ENCODE measurements around the gene DNPEP.

Gene DNPEP

DNA sequence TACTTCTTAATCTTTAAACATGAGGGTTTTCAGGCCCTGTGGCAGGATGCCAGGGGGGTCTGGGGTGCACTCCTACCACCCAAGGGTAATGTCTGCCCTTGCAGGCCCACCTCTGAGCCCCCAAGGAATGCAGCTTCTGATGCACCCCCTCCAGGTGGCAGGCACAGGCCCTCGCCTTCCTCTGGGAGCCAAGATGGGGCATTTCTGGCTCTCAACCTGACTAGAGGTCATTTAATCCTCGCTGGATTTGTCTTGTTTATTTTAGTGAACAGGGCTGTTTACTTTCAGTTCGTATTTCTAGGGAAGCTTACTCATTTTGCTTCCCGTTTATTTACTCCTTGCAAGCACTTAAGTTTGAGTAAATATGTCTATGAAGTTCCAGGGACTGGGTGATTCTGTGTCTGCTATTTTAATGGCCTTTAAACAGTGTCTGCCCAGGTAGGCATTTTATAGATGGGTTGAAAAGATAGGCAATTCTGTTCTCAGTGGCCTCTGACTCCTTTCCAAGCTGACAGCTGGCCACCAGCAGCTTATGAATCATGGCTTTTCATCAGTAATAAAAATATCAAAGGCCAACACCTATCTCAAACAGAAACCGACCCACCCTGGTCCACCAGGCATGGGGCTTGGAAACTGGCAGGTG, 11.1 kb upstream of the DNPEP start:
- H3K27ac ChIP-seq (ENCODE audit: extremely low read depth, low read depth, low read length) = peak overlapping the region; percentile 10; the same call in 1 of the 2 replicates
- POLR2A ChIA-PET = no interaction called here
- no peak overlapping the region for H3K4me3 ChIP-seq (ENCODE audit: low read depth, low read length)
- CTCF ChIA-PET = interaction anchor here (0.6 to 9.6 kb wide), 9 partner anchors 10 to 337 kb away, joined by 3 to 196 read pairs (median 4); no protein-coding TSS in a partner anchor
- no peaks in the 10 kb centered on the region for H3K9me3 ChIP-seq (ENCODE audit: control insufficient read depth, insufficient read depth, low read depth, low read length)
- no peaks in the 10 kb centered on the region for H3K36me3 ChIP-seq (ENCODE audit: control insufficient read depth in 2 of 2, insufficient read depth in 1 of 2, low read length in 2 of 2)
- H3K4me1 ChIP-seq (ENCODE audit: control insufficient read depth, insufficient read depth, low read length) = peaks cover 19% of the 10 kb centered on the region
- TF ChIP-seq ZNF670 (tag by site-specific recombination; IDR thresholded peaks at IDR 0.05; ENCODE audit: low read depth) = no peak
- no peak for TF ChIP-seq ZNF830 (tag by site-specific recombination; IDR thresholded peaks at IDR 0.05; ENCODE audit: low read depth)
- TF ChIP-seq ZNF221 (tag by site-specific recombination; IDR thresholded peaks at IDR 0.05; ENCODE audit: borderline replicate concordance) = no peak
- TF ChIP-seq ZNF416 (tag by site-specific recombination; IDR thresholded peaks at IDR 0.05) = no peak
- TF ChIP-seq, protein P1, sequence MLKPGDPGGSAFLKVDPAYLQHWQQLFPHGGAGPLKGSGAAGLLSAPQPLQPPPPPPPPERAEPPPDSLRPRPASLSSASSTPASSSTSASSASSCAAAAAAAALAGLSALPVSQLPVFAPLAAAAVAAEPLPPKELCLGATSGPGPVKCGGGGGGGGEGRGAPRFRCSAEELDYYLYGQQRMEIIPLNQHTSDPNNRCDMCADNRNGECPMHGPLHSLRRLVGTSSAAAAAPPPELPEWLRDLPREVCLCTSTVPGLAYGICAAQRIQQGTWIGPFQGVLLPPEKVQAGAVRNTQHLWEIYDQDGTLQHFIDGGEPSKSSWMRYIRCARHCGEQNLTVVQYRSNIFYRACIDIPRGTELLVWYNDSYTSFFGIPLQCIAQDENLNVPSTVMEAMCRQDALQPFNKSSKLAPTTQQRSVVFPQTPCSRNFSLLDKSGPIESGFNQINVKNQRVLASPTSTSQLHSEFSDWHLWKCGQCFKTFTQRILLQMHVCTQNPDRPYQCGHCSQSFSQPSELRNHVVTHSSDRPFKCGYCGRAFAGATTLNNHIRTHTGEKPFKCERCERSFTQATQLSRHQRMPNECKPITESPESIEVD (tag by site-specific recombination; IDR thresholded peaks at IDR 0.05) = 0 out of 2 replicates have a peak, but pooled peaks have one; percentile 16
- TF ChIP-seq, protein P2, sequence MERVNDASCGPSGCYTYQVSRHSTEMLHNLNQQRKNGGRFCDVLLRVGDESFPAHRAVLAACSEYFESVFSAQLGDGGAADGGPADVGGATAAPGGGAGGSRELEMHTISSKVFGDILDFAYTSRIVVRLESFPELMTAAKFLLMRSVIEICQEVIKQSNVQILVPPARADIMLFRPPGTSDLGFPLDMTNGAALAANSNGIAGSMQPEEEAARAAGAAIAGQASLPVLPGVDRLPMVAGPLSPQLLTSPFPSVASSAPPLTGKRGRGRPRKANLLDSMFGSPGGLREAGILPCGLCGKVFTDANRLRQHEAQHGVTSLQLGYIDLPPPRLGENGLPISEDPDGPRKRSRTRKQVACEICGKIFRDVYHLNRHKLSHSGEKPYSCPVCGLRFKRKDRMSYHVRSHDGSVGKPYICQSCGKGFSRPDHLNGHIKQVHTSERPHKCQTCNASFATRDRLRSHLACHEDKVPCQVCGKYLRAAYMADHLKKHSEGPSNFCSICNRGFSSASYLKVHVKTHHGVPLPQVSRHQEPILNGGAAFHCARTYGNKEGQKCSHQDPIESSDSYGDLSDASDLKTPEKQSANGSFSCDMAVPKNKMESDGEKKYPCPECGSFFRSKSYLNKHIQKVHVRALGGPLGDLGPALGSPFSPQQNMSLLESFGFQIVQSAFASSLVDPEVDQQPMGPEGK (tag by site-specific recombination; IDR thresholded peaks at IDR 0.05) = no peak
- peak; percentile 65 for TF ChIP-seq GLIS1 (tag by site-specific recombination; IDR thresholded peaks at IDR 0.05)
- TF ChIP-seq, protein P3, sequence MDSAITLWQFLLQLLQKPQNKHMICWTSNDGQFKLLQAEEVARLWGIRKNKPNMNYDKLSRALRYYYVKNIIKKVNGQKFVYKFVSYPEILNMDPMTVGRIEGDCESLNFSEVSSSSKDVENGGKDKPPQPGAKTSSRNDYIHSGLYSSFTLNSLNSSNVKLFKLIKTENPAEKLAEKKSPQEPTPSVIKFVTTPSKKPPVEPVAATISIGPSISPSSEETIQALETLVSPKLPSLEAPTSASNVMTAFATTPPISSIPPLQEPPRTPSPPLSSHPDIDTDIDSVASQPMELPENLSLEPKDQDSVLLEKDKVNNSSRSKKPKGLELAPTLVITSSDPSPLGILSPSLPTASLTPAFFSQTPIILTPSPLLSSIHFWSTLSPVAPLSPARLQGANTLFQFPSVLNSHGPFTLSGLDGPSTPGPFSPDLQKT (IDR thresholded peaks at IDR 0.05; ENCODE audit: borderline replicate concordance, low read depth, low read length) = no peak
- TF ChIP-seq WT1 (tag by site-specific recombination; IDR thresholded peaks at IDR 0.05) = peak; percentile 72
- no peak for TF ChIP-seq ZNF391 (tag by site-specific recombination; IDR thresholded peaks at IDR 0.05; ENCODE audit: borderline replicate concordance, low read depth)
- peak; percentile 63; the same call in 1 of the 2 replicates for TF ChIP-seq OSR2 (tag by site-specific recombination; IDR thresholded peaks at IDR 0.05)
- TF ChIP-seq ZNF16 (tag by site-specific recombination; IDR thresholded peaks at IDR 0.05; ENCODE audit: low read depth) = no peak
- no peak for TF ChIP-seq ZNF211 (tag by site-specific recombination; IDR thresholded peaks at IDR 0.05; ENCODE audit: low read depth)
- TF ChIP-seq, protein P4, sequence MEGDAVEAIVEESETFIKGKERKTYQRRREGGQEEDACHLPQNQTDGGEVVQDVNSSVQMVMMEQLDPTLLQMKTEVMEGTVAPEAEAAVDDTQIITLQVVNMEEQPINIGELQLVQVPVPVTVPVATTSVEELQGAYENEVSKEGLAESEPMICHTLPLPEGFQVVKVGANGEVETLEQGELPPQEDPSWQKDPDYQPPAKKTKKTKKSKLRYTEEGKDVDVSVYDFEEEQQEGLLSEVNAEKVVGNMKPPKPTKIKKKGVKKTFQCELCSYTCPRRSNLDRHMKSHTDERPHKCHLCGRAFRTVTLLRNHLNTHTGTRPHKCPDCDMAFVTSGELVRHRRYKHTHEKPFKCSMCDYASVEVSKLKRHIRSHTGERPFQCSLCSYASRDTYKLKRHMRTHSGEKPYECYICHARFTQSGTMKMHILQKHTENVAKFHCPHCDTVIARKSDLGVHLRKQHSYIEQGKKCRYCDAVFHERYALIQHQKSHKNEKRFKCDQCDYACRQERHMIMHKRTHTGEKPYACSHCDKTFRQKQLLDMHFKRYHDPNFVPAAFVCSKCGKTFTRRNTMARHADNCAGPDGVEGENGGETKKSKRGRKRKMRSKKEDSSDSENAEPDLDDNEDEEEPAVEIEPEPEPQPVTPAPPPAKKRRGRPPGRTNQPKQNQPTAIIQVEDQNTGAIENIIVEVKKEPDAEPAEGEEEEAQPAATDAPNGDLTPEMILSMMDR (tag by site-specific recombination; IDR thresholded peaks at IDR 0.05) = no peak
- TF ChIP-seq ZBTB20 (tag by site-specific recombination; IDR thresholded peaks at IDR 0.05) = no peak
- TF ChIP-seq SETDB1 (IDR thresholded peaks at IDR 0.05; ENCODE audit: insufficient read length, low read length) = no peak
- no peak for TF ChIP-seq ZFP37 (tag by site-specific recombination; IDR thresholded peaks at IDR 0.05)
- TF ChIP-seq SCRT1 (tag by site-specific recombination; IDR thresholded peaks at IDR 0.05; ENCODE audit: borderline replicate concordance) = no peak
- no peak for TF ChIP-seq KLF9 (tag by site-specific recombination; IDR thresholded peaks at IDR 0.05; ENCODE audit: low read depth)
- TF ChIP-seq SP7 (tag by site-specific recombination; IDR thresholded peaks at IDR 0.05) = no peak
- TF ChIP-seq KLF8 (tag by site-specific recombination; IDR thresholded peaks at IDR 0.05) = no peak
- TF ChIP-seq, protein P5, sequence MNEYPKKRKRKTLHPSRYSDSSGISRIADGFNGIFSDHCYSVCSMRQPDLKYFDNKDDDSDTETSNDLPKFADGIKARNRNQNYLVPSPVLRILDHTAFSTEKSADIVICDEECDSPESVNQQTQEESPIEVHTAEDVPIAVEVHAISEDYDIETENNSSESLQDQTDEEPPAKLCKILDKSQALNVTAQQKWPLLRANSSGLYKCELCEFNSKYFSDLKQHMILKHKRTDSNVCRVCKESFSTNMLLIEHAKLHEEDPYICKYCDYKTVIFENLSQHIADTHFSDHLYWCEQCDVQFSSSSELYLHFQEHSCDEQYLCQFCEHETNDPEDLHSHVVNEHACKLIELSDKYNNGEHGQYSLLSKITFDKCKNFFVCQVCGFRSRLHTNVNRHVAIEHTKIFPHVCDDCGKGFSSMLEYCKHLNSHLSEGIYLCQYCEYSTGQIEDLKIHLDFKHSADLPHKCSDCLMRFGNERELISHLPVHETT (tag by site-specific recombination; IDR thresholded peaks at IDR 0.05) = no peak
- no peak for TF ChIP-seq ZNF560 (tag by site-specific recombination; IDR thresholded peaks at IDR 0.05; ENCODE audit: borderline replicate concordance)
- no peak for TF ChIP-seq ZSCAN30 (tag by site-specific recombination; IDR thresholded peaks at IDR 0.05)
- no peak for TF ChIP-seq ZNF548 (tag by site-specific recombination; IDR thresholded peaks at IDR 0.05)
- no peak for TF ChIP-seq ZNF114 (tag by site-specific recombination; IDR thresholded peaks at IDR 0.05)
- no peak for TF ChIP-seq ZNF366 (tag by site-specific recombination; conservative IDR thresholded peaks at IDR 0.05)
- no peak for TF ChIP-seq ZNF184 (tag by site-specific recombination; IDR thresholded peaks at IDR 0.05)
